ENCODE measurements around the gene GSE1. TPM values are rescaled to one million over a fixed set of nuclear protein-coding genes. Genes with fewer than 3 reads are reported as not detected.

Gene GSE1
- total RNA-seq, 4 donors from 2014 or later, result 46.7 to 144 (median 96.9) TPM

- Histone ChIP-seq H3K9me3 (no peaks in the 10 kb centered on the region), H3K27ac (peak overlapping the region; percentile 89), H3K36me3 (no peaks in the 10 kb centered on the region), H3K4me3 (peak overlapping the region; percentile 71), H3K27me3 (no peaks in the 10 kb centered on the region), H3K4me1 (peaks cover 89% of the 10 kb centered on the region)
- TF ChIP-seq, protein P1, sequence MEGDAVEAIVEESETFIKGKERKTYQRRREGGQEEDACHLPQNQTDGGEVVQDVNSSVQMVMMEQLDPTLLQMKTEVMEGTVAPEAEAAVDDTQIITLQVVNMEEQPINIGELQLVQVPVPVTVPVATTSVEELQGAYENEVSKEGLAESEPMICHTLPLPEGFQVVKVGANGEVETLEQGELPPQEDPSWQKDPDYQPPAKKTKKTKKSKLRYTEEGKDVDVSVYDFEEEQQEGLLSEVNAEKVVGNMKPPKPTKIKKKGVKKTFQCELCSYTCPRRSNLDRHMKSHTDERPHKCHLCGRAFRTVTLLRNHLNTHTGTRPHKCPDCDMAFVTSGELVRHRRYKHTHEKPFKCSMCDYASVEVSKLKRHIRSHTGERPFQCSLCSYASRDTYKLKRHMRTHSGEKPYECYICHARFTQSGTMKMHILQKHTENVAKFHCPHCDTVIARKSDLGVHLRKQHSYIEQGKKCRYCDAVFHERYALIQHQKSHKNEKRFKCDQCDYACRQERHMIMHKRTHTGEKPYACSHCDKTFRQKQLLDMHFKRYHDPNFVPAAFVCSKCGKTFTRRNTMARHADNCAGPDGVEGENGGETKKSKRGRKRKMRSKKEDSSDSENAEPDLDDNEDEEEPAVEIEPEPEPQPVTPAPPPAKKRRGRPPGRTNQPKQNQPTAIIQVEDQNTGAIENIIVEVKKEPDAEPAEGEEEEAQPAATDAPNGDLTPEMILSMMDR (IDR thresholded peaks at IDR 0.05), result no peak
- TF ChIP-seq POLR2A (IDR thresholded peaks at IDR 0.05) (no peak), POLR2AphosphoS5 (IDR thresholded peaks at IDR 0.05) (no peak), EP300 (IDR thresholded peaks at IDR 0.05) (no peak)
- WGBS, result 0% methylated on average over 7 of the region's 67 CpGs
- DNase-seq (ENCODE audit: low spot score in 2 of 2), result peak; percentile 84 to 89
Observed at GRCh38 chr16:85613604-85614337, 649 bp downstream of the GSE1 start.

DNA sequence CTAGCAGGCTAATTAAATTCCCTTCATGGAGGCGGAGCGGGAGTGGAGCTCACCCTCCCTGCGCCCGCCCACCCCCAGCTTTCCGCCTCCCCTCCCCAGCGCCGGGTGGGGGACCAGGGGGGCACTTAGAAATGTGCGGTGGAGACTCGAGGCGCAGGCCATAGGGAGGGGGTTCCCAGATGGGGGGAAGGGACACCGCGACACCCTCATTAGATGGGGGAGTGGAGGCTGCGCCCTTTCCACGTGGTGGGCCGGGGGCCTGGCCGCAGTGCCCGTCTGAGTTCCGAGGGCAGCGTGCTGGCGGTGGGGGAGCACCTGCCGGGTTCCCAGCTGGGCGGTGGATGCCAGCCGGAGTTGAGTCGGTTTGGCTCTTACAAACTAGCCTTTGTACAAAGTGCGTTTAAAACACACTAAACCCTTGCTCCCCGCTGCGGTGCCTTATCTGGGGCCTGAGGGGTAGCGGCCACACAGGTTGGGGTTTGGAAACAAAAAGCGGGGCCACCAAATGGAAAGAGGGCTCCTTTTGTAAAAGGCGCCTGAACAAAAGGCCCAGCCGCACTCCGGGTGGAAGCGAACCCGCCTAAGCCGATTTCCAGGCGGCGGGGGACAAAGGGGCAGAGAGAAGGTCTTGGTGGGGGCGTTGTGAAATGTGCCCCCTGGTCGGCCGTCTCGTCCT is 1.4 kb downstream of the GSE1 start:
- Histone ChIP-seq H3K27me3 (no peaks in the 10 kb centered on the region), H3K36me3 (no peaks in the 10 kb centered on the region), H3K4me1 (peaks cover 91% of the 10 kb centered on the region), H3K27ac (peak overlapping the region; percentile 89), H3K4me3 (peak overlapping the region; percentile 71), H3K9me3 (no peaks in the 10 kb centered on the region)
- 53% methylated on average over 29 of the region's 41 CpGs for WGBS
- no peak for TF ChIP-seq EP300 (IDR thresholded peaks at IDR 0.05)
- TF ChIP-seq, protein P1 (IDR thresholded peaks at IDR 0.05), result no peak
- no peak for TF ChIP-seq POLR2AphosphoS5 (IDR thresholded peaks at IDR 0.05)
- no peak for DNase-seq (ENCODE audit: low spot score in 2 of 2)

GRCh38 chr16:85615014-85615851 is 2.1 kb downstream of the GSE1 start:
- H3K27me3 ChIP-seq, result no peaks in the 10 kb centered on the region
- H3K4me1 ChIP-seq, result peaks cover 87% of the 10 kb centered on the region
- peak overlapping the region; percentile 71 for H3K4me3 ChIP-seq
- DNase-seq (ENCODE audit: low spot score in 2 of 2), result peak in 1 of 2 donors; percentile 84
- no peaks in the 10 kb centered on the region for H3K9me3 ChIP-seq
- no peaks in the 10 kb centered on the region for H3K36me3 ChIP-seq
- H3K27ac ChIP-seq, result peak overlapping the region; percentile 89
- TF ChIP-seq POLR2A (IDR thresholded peaks at IDR 0.05) (no peak), POLR2AphosphoS5 (IDR thresholded peaks at IDR 0.05) (peak in 1 of 3 donors; percentile 7)
- 50% methylated on average over 23 of the region's 39 CpGs for WGBS

- peak overlapping the region; percentile 71 for H3K4me3 ChIP-seq
- no peak for TF ChIP-seq POLR2A (IDR thresholded peaks at IDR 0.05)
- TF ChIP-seq POLR2AphosphoS5 (IDR thresholded peaks at IDR 0.05), result no peak
- TF ChIP-seq EP300 (IDR thresholded peaks at IDR 0.05), result no peak
- TF ChIP-seq, protein P1 (IDR thresholded peaks at IDR 0.05), result peak; percentile 73 to 96
- no peaks in the 10 kb centered on the region for H3K9me3 ChIP-seq
- 42% methylated on average over 14 of the region's 21 CpGs for WGBS
- H3K27ac ChIP-seq, result peak overlapping the region; percentile 89
- H3K27me3 ChIP-seq, result no peaks in the 10 kb centered on the region
- DNase-seq (ENCODE audit: low spot score in 2 of 2), result peak in 1 of 2 donors; percentile 89
- H3K36me3 ChIP-seq, result no peaks in the 10 kb centered on the region
- H3K4me1 ChIP-seq, result peaks cover 79% of the 10 kb centered on the region
Observed at GRCh38 chr16:85615852-85616606, 2.9 kb downstream of the GSE1 start.
